GM23248 (cell line): ENCODE data around the gene MED12L.

Source experiments
- EZH2 ChIP-seq: fragments of 200-600 bp; sonication (generic); IDR thresholded peaks from 2 replicates; pipeline ENCODE4 v1.6.1; 2018; ENCODE audit warnings: antibody characterized with exemption, mild to moderate bottlenecking; ENCODE audit not compliant: insufficient read depth, poor library complexity, severe bottlenecking
- EZH2phosphoT487 ChIP-seq: fragments of 200-600 bp; sonication (generic); IDR thresholded peaks from 2 replicates; pipeline ENCODE4 v1.6.1; 2018; ENCODE audit warnings: antibody characterized with exemption, moderate library complexity, mild to moderate bottlenecking, low read depth; ENCODE audit not compliant: insufficient read depth

DNA sequence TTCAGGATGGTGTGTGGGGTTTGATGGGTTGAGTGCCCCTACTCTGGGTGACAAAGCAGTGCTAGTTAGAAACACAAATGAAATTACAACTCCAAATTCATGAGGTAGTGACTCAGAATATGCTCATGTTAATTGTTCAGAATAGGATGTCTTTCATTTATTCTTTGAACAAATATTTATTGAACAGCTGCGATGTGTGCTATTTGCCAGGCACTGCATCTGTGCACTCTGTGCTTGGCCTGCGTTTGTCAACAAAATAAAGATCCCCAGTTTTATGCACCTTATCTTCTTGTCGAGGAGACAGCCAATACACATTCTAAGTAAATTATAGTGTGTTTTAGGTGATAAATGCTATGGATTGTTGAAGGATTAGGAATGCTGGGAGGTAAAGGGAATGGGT, 27.3 kb downstream of the MED12L start:
- TF ChIP-seq EZH2 (no peak), EZH2phosphoT487 (no peak)
